GM23338 (cell line): ENCODE measurements around the gene PXT1. TPM values are rescaled to one million over a fixed set of nuclear protein-coding genes. Genes with fewer than 3 reads are reported as not detected.

Experiments used
- ATAC-seq: fragments of 200-7000 bp; cut with Tn5 transposase; 3 replicates; pipeline ENCODE4 v1.9.1; 2020
- DNase-seq: peaks from one replicate; pipeline ENCODE4 v3.0.0-alpha.2; 2015; ENCODE audit warnings: low spot score
- H2AFZ ChIP-seq: fragments of 200-600 bp; sonication (generic); 2 replicates; pipeline ENCODE4 v1.8.0; 2016; ENCODE audit warnings: antibody characterized with exemption, mild to moderate bottlenecking, moderate library complexity
- H3F3A ChIP-seq: fragments of 200-600 bp; sonication (generic); replicated peaks from 2 replicates; pipeline ENCODE4 v1.8.0; 2017; ENCODE audit warnings: antibody characterized with exemption, mixed run types, low read depth
- H3K27ac ChIP-seq: fragments of 200-600 bp; sonication (generic); 2 replicates; pipeline ENCODE4 v1.6.1; 2016; ENCODE audit warnings: low read depth
- H3K27me3 ChIP-seq: fragments of 200-600 bp; sonication (generic); 2 replicates; pipeline ENCODE4 v1.8.0; 2016; ENCODE audit warnings: mild to moderate bottlenecking, mixed run types, moderate library complexity; ENCODE audit not compliant: insufficient read depth
- H3K36me3 ChIP-seq: fragments of 200-600 bp; sonication (generic); 2 replicates; pipeline ENCODE4 v1.8.0; 2016; ENCODE audit warnings: mild to moderate bottlenecking; ENCODE audit not compliant: insufficient read depth
- H3K4me1 ChIP-seq: fragments of 200-600 bp; sonication (generic); 2 replicates; pipeline ENCODE4 v1.8.0; 2016; ENCODE audit warnings: mild to moderate bottlenecking, moderate library complexity; ENCODE audit not compliant: insufficient read depth
- H3K4me2 ChIP-seq: fragments of 200-600 bp; sonication (generic); 2 replicates; pipeline ENCODE4 v1.7.1; 2017; ENCODE audit warnings: mixed run types
- H3K4me3 ChIP-seq: fragments of 200-600 bp; sonication (generic); 2 replicates; pipeline ENCODE4 v1.6.1; 2016; ENCODE audit warnings: mixed run types
- H3K79me2 ChIP-seq: fragments of 200-600 bp; sonication (generic); replicated peaks from 2 replicates; pipeline ENCODE4 v1.8.0; 2017; ENCODE audit warnings: mild to moderate bottlenecking; ENCODE audit not compliant: insufficient read depth
- H3K9me2 ChIP-seq: fragments of 200-600 bp; sonication (generic); 2 replicates; pipeline ENCODE4 v1.8.0; 2017; ENCODE audit not compliant: insufficient read depth
- H4K20me1 ChIP-seq: fragments of 200-600 bp; sonication (generic); replicated peaks from 2 replicates; pipeline ENCODE4 v1.8.0; 2017; ENCODE audit warnings: mild to moderate bottlenecking; ENCODE audit not compliant: insufficient read depth
- H3K27ac Mint-ChIP-seq: 2 replicates; pipeline ENCODE4 v1.8.0; 2020; ENCODE audit warnings: inconsistent platforms, mild to moderate bottlenecking, moderate library complexity, mixed read lengths
- H3K27me3 Mint-ChIP-seq: 3 replicates; pipeline ENCODE4 v1.8.0; 2022; ENCODE audit warnings: low read depth, mild to moderate bottlenecking, moderate library complexity, mixed read lengths, inconsistent platforms; ENCODE audit not compliant: insufficient read depth, poor library complexity
- H3K36me3 Mint-ChIP-seq: 3 replicates; pipeline ENCODE4 v1.8.0; 2021; ENCODE audit warnings: low read depth, mild to moderate bottlenecking, inconsistent platforms, moderate library complexity, mixed read lengths
- H3K4me1 Mint-ChIP-seq: 3 replicates; pipeline ENCODE4 v1.8.0; 2020; ENCODE audit warnings: mild to moderate bottlenecking, inconsistent platforms, mixed read lengths
- H3K4me3 Mint-ChIP-seq: 3 replicates; pipeline ENCODE4 v1.8.0; 2021; ENCODE audit warnings: moderate library complexity, mild to moderate bottlenecking, inconsistent platforms, mixed read lengths
- H3K9me3 Mint-ChIP-seq: 3 replicates; pipeline ENCODE4 v1.8.0; 2020; ENCODE audit warnings: moderate library complexity, mild to moderate bottlenecking, inconsistent platforms, mixed read lengths
- CREB1 ChIP-seq: fragments of 250-450 bp; sonication (Bioruptor Pico); IDR thresholded peaks from 2 replicates; pipeline ENCODE4 v1.5.0; 2020; ENCODE audit warnings: low read depth, mild to moderate bottlenecking, moderate library complexity
- CTCF ChIP-seq, 2 experiments: fragments of 200-600 bp in 1 of 2; sonication (generic) in 1 of 2; conservative IDR thresholded peaks; 2 replicates each; pipeline versions ENCODE4 v1.5.1 to v1.6.1; 2016 to 2017; ENCODE audit warnings: antibody characterized with exemption in 2 of 2, low read depth in 2 of 2, mild to moderate bottlenecking in 2 of 2, moderate library complexity in 1 of 2
- ETS1 ChIP-seq: IDR thresholded peaks from 2 replicates; pipeline ENCODE4 v1.6.1; 2016; ENCODE audit warnings: antibody characterized with exemption
- EZH2 ChIP-seq: fragments of 200-600 bp; sonication (generic); IDR thresholded peaks from one replicate; pipeline ENCODE4 v1.8.0; 2017; ENCODE audit warnings: antibody characterized with exemption, mild to moderate bottlenecking, low read depth; ENCODE audit not compliant: unreplicated experiment
- EZH2phosphoT487 ChIP-seq: fragments of 200-600 bp; sonication (generic); IDR thresholded peaks from one replicate; pipeline ENCODE4 v1.8.1; 2018; ENCODE audit warnings: antibody characterized with exemption; ENCODE audit not compliant: unreplicated experiment
- POLR2AphosphoS5 ChIP-seq: IDR thresholded peaks from 2 replicates; pipeline ENCODE4 v1.6.1; 2016; ENCODE audit warnings: antibody characterized with exemption, low read depth
- STAT1 ChIP-seq: IDR thresholded peaks from one replicate; pipeline ENCODE4 v1.6.1; 2016; ENCODE audit warnings: antibody characterized with exemption; ENCODE audit not compliant: unreplicated experiment
- ZNF114 ChIP-seq: fragments of 250-450 bp; sonication (Bioruptor Pico); IDR thresholded peaks from 2 replicates; pipeline ENCODE4 v1.5.0; 2020; ENCODE audit warnings: mild to moderate bottlenecking, moderate library complexity
- ZNF331 ChIP-seq: fragments of 250-450 bp; sonication (Bioruptor Pico); IDR thresholded peaks from 2 replicates; pipeline ENCODE4 v1.5.0; 2020; ENCODE audit warnings: low read depth, mild to moderate bottlenecking, moderate library complexity
- polyA plus RNA-seq: library from polyadenylated mRNA; unstranded; fragments of >200 nt; fragmentation: Nextera tagmentation; extraction: Ambion mirVana; gene quantifications from 2 replicates; pipeline ENCODE4 v1.2.1, GENCODE V29; 2016
- total RNA-seq: library from RNA; depleted of rRNA; stranded (reverse); fragments of >200 nt; shearing (Covaris generic); gene quantifications from 2 replicates; pipeline ENCODE4 v1.2.3, GENCODE V29; 2014
- TF ChIP-seq, protein P1 (sequence below): IDR thresholded peaks from one replicate; pipeline ENCODE4 v1.6.1; 2018; ENCODE audit warnings: antibody characterized with exemption; ENCODE audit not compliant: unreplicated experiment
- TF ChIP-seq, protein P2 (sequence below): fragments of 250-450 bp; sonication (Bioruptor Pico); IDR thresholded peaks from 2 replicates; pipeline ENCODE4 v1.5.0; 2020; ENCODE audit warnings: mild to moderate bottlenecking, moderate library complexity

The PXT1 gene
- total and polyA plus RNA-seq, 2 experiments from 2014 or later = 0.14 TPM; not detected in 1

DNA sequence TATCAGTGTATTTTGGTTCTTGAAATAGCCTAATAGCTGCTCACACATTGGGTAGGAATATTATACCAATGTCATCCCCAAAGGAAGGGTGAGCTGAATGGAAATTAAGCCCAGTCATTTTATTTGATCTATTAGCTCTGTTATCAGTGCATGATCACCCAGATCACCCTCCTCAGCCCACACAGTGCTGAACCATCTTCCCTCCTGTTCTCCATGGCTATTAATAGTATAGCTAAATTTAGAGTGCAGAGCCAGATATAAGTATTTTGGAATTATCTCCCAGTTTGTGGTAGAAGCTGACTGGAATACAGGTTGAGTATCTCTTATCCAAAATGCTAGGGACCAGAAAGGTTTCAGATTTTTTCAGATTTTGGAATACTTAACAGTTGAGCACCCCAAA is 45.6 kb upstream of the PXT1 start:
- no peaks in the 10 kb centered on the region for H3F3A ChIP-seq
- TF ChIP-seq, protein P1, sequence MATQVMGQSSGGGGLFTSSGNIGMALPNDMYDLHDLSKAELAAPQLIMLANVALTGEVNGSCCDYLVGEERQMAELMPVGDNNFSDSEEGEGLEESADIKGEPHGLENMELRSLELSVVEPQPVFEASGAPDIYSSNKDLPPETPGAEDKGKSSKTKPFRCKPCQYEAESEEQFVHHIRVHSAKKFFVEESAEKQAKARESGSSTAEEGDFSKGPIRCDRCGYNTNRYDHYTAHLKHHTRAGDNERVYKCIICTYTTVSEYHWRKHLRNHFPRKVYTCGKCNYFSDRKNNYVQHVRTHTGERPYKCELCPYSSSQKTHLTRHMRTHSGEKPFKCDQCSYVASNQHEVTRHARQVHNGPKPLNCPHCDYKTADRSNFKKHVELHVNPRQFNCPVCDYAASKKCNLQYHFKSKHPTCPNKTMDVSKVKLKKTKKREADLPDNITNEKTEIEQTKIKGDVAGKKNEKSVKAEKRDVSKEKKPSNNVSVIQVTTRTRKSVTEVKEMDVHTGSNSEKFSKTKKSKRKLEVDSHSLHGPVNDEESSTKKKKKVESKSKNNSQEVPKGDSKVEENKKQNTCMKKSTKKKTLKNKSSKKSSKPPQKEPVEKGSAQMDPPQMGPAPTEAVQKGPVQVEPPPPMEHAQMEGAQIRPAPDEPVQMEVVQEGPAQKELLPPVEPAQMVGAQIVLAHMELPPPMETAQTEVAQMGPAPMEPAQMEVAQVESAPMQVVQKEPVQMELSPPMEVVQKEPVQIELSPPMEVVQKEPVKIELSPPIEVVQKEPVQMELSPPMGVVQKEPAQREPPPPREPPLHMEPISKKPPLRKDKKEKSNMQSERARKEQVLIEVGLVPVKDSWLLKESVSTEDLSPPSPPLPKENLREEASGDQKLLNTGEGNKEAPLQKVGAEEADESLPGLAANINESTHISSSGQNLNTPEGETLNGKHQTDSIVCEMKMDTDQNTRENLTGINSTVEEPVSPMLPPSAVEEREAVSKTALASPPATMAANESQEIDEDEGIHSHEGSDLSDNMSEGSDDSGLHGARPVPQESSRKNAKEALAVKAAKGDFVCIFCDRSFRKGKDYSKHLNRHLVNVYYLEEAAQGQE = no peak
- TF ChIP-seq EZH2phosphoT487 (no peak), ETS1 (no peak), STAT1 (no peak), ZNF114 (CRISPR knock-in tag) (no peak), CTCF (conservative IDR thresholded peaks at IDR 0.05; ENCODE audit: low read depth in 2 of 2) (no peak), CREB1 (no peak), POLR2AphosphoS5 (no peak), EZH2 (no peak), ZNF331 (CRISPR knock-in tag) (no peak)
- TF ChIP-seq, protein P2, sequence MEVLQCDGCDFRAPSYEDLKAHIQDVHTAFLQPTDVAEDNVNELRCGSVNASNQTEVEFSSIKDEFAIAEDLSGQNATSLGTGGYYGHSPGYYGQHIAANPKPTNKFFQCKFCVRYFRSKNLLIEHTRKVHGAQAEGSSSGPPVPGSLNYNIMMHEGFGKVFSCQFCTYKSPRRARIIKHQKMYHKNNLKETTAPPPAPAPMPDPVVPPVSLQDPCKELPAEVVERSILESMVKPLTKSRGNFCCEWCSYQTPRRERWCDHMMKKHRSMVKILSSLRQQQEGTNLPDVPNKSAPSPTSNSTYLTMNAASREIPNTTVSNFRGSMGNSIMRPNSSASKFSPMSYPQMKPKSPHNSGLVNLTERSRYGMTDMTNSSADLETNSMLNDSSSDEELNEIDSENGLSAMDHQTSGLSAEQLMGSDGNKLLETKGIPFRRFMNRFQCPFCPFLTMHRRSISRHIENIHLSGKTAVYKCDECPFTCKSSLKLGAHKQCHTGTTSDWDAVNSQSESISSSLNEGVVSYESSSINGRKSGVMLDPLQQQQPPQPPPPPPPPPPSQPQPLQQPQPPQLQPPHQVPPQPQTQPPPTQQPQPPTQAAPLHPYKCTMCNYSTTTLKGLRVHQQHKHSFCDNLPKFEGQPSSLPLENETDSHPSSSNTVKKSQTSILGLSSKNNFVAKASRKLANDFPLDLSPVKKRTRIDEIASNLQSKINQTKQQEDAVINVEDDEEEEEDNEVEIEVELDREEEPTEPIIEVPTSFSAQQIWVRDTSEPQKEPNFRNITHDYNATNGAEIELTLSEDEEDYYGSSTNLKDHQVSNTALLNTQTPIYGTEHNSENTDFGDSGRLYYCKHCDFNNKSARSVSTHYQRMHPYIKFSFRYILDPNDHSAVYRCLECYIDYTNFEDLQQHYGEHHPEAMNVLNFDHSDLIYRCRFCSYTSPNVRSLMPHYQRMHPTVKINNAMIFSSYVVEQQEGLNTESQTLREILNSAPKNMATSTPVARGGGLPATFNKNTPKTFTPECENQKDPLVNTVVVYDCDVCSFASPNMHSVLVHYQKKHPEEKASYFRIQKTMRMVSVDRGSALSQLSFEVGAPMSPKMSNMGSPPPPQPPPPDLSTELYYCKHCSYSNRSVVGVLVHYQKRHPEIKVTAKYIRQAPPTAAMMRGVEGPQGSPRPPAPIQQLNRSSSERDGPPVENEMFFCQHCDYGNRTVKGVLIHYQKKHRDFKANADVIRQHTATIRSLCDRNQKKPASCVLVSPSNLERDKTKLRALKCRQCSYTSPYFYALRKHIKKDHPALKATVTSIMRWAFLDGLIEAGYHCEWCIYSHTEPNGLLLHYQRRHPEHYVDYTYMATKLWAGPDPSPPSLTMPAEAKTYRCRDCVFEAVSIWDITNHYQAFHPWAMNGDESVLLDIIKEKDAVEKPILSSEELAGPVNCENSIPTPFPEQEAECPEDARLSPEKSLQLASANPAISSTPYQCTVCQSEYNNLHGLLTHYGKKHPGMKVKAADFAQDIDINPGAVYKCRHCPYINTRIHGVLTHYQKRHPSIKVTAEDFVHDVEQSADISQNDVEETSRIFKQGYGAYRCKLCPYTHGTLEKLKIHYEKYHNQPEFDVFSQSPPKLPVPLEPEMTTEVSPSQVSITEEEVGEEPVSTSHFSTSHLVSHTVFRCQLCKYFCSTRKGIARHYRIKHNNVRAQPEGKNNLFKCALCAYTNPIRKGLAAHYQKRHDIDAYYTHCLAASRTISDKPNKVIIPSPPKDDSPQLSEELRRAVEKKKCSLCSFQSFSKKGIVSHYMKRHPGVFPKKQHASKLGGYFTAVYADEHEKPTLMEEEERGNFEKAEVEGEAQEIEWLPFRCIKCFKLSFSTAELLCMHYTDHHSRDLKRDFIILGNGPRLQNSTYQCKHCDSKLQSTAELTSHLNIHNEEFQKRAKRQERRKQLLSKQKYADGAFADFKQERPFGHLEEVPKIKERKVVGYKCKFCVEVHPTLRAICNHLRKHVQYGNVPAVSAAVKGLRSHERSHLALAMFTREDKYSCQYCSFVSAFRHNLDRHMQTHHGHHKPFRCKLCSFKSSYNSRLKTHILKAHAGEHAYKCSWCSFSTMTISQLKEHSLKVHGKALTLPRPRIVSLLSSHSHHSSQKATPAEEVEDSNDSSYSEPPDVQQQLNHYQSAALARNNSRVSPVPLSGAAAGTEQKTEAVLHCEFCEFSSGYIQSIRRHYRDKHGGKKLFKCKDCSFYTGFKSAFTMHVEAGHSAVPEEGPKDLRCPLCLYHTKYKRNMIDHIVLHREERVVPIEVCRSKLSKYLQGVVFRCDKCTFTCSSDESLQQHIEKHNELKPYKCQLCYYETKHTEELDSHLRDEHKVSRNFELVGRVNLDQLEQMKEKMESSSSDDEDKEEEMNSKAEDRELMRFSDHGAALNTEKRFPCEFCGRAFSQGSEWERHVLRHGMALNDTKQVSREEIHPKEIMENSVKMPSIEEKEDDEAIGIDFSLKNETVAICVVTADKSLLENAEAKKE = no peak
- ATAC-seq (no peak), DNase-seq (no peak)
- Mint-ChIP-seq H3K27me3 (no peaks in the 10 kb centered on the region), H3K36me3 (peaks cover 27% of the 10 kb centered on the region), H3K4me1 (peaks cover 11% of the 10 kb centered on the region), H3K4me3 (no peak overlapping the region), H3K9me3 (no peaks in the 10 kb centered on the region), H3K27ac (no peak overlapping the region)
- 0 out of 2 replicates have a peak, but pooled peaks cover 14% of the 10 kb centered on the region for H3K36me3 ChIP-seq
- no peaks in the 10 kb centered on the region for H3K27me3 ChIP-seq
- H3K9me2 ChIP-seq = no peaks in the 10 kb centered on the region
- no peak overlapping the region for H3K4me3 ChIP-seq
- no peak overlapping the region for H3K4me2 ChIP-seq
- H3K4me1 ChIP-seq = peaks cover 12% of the 10 kb centered on the region; the same call in 1 of the 2 replicates
- no peak overlapping the region for H3K27ac ChIP-seq
- no peak overlapping the region for H2AFZ ChIP-seq
- H3K79me2 ChIP-seq = no peaks in the 10 kb centered on the region
- peaks cover 4% of the 10 kb centered on the region for H4K20me1 ChIP-seq
